GM19351 (cell line): ENCODE results near the gene CHCHD3.

Experiments used
- ATAC-seq: cut with Tn5 transposase; IDR thresholded peaks from one replicate; pipeline ENCODE4 v1.9.1; 2021; ENCODE audit warnings: mild to moderate bottlenecking, moderate library complexity; ENCODE audit not compliant: unreplicated experiment

CHCHD3 gene

GRCh38 chr7:132756484-132756990 lies 325.4 kb downstream of the CHCHD3 start:
- ATAC-seq, result no peak

- ATAC-seq, result no peak
Observed at GRCh38 chr7:132755538-132756483, 326.1 kb downstream of the CHCHD3 start.

GRCh38 chr7:132752431-132752830 lies 329.5 kb downstream of the CHCHD3 start:
- no peak for ATAC-seq

GRCh38 chr7:132751244-132751647 lies 330.6 kb downstream of the CHCHD3 start:
- ATAC-seq, result no peak

GRCh38 chr7:132750530-132751217 lies 331.2 kb downstream of the CHCHD3 start:
- ATAC-seq, result no peak

GRCh38 chr7:132750096-132750495 lies 331.8 kb downstream of the CHCHD3 start:
- ATAC-seq, result no peak

- ATAC-seq, result no peak
Observed at GRCh38 chr7:132745510-132745909, 336.4 kb downstream of the CHCHD3 start.

GRCh38 chr7:132743974-132744373 lies 337.9 kb downstream of the CHCHD3 start:
- no peak for ATAC-seq

- ATAC-seq, result no peak
Observed at GRCh38 chr7:132742189-132742612, 339.7 kb downstream of the CHCHD3 start.

- no peak for ATAC-seq
Observed at GRCh38 chr7:132740176-132740575, 341.7 kb downstream of the CHCHD3 start.

GRCh38 chr7:132739271-132739955 lies 342.5 kb downstream of the CHCHD3 start:
- ATAC-seq, result no peak

GRCh38 chr7:132738254-132738653 lies 343.6 kb downstream of the CHCHD3 start:
- ATAC-seq, result no peak

- no peak for ATAC-seq
Observed at GRCh38 chr7:132735476-132735875, 346.4 kb downstream of the CHCHD3 start.
